DLD1 (cell line): Measurements from ENCODE around the gene GAPVD1.
"Not testable (repeated sequence)": the region's sequence is repeated elsewhere in the genome, so short reads cannot be mapped to it uniquely, and the experiment has no call there.

ENCODE experiments used
- in situ Hi-C: cut with HindIII; loops from 2 replicates; pipeline ENCODE4 v1.10.0; 2017; ENCODE audit warnings: low sequenced_read_pairs

GAPVD1 gene

GRCh38 chr9:125372441-125373226 lies 111.0 kb downstream of the GAPVD1 start:
- in situ Hi-C loops = no loop called here

GRCh38 chr9:125374443-125375309 lies 113.0 kb downstream of the GAPVD1 start:
- in situ Hi-C loops = no loop called here

DNA sequence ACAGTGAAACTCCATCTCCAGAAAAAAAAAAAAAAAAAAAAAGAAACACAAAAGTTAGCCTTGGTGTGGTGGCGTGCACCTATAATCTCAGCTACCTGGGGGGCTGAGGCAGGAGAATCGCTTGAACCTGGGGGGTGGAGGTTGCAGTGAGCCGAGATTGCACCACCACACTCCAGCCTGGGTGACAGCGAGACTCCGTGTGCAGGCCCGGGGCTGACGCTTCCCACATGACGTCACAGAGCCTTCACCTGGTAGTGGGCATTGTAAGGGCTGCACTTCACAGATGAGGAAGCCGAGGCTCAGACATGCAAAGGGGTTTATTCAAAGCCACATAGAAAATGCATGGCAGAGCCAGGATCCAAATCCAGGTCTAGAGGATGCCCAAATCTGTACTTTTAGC lies 114.2 kb downstream of the GAPVD1 start:
- in situ Hi-C loops = no loop called here

DNA sequence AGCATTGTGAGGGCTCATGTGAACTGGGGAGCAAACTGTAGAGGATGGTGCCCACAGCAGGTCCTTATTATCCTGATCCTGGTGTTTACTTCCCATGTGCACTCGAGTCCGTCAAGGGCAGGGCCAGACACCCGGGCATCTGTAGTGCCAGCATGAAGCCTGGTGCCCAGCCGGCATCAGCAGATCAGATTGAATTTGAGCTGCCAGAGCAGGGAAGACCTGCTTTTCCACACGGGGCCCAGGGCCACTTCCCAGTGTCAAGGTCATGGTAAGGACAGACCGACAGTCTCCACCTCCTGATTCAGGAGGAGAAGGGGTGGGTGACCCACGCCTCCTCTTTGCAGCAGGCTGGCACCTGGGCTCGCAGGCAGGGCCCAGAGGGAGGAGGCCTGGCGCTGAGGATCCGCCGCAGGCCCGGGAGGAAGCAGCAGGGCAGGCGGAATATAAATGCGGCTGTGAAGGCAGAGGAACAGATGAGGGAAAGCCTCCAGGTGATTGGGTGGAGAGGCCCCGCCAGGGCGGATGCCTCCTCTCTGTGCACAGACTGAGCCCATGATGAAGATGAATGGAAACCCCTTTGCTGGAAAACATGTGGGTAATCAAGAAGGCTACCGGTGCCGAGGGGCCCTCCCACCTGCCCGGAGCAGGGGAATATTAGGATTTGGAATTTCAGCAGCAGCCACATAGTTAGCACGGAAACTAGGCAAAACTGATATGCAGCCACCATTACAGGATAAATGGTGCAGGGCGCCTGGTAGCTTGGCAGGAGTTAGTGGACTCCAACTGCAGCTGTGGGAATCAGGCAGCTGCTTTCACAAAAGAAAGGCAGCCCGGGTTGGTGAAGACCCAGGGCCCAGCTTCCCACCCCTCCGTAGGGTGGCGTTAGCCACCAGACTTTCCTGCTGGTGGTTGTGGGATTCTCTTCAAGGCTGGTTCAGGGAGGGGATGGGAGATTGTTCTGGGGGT lies 114.9 kb downstream of the GAPVD1 start:
- in situ Hi-C loops = no loop called here

DNA sequence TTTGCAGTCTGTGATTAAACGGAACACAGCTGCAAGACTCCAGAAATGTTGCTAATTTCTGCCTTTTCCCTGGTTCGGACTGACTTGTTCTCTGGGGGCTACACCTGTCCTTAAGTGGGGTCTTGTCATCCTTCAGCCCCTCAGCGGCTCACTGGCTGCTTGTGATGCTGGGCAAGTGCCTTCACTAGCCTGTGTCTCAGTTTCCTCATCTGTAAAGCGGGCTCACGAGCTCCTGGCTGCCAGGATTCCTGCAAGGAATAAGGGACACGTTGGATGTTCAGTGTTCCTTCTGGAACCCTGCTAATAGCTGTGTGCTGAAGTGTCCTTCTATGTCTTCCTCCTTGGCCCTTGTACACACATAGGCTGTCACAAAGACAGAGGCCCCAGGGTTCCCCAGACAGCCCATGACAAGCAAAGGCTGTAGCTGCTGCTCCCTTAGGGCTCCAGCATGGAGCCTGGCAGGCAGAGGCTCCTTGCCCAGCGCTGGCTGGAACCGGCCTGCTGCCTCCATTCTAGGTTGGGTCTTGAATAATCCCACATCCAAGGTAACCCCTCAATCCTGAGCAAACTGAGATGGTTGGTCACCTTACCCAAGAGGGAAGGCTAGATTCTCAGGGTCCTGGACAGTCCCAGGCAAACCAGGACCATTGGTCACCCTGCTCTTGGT lies 116.1 kb downstream of the GAPVD1 start:
- in situ Hi-C loops = no loop called here

- in situ Hi-C loops = no loop called here
Measured at GRCh38 chr9:125378778-125379177, 117.2 kb downstream of the GAPVD1 start.

GRCh38 chr9:125379208-125379607 lies 117.6 kb downstream of the GAPVD1 start:
- in situ Hi-C loops = no loop called here

- in situ Hi-C loops = no loop called here
Measured at GRCh38 chr9:125380406-125380805, 118.8 kb downstream of the GAPVD1 start.

DNA sequence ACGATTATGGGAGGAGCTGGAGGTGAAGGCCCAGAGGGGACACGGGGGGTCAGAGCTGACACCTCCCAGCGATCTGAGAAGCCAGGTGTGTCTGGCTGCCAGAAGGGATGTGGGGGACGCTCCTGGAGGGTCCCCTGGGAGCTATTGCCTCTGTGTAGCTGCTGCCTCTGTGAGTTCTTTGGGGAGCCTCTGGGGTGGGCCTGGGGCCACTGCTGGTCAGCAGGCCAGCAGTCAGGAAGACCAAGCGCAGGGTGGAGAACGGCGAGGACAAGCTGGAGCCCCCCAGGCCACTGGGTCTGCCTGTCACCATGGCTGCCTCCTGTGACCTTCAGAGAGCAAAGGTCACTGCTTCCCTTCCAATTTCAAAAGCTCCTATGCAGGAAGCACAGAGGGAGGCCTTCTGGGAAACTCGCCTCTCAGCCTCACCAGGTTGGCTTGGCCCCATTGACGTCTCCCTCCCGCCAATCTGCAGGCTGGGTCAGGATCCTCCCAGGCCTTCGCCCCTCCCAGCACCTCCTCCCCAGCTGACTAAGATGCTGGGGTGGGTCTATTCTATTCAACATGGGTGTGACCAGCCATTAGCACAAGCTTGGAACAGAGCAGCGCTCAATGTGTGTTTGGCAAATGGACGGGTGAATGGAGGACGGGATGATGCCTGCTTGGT lies 126.4 kb downstream of the GAPVD1 start:
- in situ Hi-C loops = no loop called here

- in situ Hi-C loops = no loop called here
Measured at GRCh38 chr9:125388978-125389377, 127.4 kb downstream of the GAPVD1 start.

GRCh38 chr9:125391704-125392103 lies 130.1 kb downstream of the GAPVD1 start:
- in situ Hi-C loops = no loop called here

DNA sequence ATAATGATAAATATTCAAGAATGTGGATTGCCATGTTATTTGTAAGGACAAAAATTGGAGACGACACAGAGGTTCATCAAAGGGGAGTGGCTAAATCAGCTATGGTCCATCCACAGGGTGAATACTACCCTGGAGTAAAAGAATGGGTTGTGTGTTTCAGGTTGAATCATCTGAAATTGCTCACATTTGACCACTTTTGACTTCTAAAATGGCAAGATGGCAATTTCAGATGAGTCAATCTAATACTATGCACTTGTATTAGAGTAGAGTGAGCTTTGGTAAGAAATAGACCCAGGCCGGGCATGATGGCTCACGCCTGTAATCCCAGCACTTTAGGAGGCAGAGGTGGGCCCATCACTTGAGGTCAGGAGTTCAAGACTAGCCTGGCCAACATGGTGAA lies 131.8 kb downstream of the GAPVD1 start:
- in situ Hi-C loops = no loop called here

DNA sequence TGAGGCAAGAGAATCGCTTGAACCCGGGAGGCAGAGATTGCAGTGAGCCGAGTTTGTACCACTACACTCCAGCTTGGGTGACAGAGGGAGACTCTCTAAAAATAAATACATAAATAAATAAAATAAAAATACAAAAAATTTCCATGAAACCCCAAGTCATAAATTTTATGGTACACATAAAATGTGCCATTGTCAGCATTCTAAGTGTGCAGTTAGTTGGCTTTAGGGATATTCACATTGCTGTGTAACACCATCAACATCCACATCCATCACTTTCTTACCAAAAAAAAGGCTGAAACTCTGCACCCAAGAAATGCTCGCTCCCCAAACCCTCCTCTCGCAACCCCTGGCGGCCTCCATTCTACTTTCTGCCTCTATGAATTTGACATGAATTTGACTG lies 135.2 kb downstream of the GAPVD1 start:
- in situ Hi-C loops = no loop called here

- in situ Hi-C loops = no loop called here
Measured at GRCh38 chr9:125397736-125398135, 136.1 kb downstream of the GAPVD1 start.

GRCh38 chr9:125398243-125398642 lies 136.6 kb downstream of the GAPVD1 start:
- in situ Hi-C loops = no loop called here

- in situ Hi-C loops = no loop called here
Measured at GRCh38 chr9:125399165-125399564, 137.5 kb downstream of the GAPVD1 start.

DNA sequence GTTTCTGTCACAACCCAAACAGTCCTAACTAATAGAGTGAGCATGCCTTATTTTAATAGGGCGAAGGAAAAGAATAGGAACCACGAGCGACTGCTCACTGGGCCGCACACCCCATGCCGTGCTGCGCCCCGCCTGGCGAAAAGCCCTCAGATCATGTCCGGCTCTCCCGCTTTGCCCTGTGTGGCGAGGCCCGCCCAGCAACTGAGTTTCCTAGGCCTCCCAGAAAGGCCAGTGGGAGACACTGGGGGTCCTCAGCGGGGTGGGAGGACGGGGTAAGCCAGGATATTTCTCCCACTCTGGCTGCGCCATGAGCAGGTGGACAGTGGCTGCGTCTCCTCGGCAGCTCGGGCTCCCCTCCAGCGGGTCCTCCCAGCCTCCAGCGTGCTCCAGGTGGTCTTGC lies 138.0 kb downstream of the GAPVD1 start:
- in situ Hi-C loops = no loop called here

- in situ Hi-C loops = not testable (repeated sequence)
Measured at GRCh38 chr9:125400232-125400631, 138.6 kb downstream of the GAPVD1 start.

GRCh38 chr9:125400725-125401716 lies 139.4 kb downstream of the GAPVD1 start:
- in situ Hi-C loops = no loop called here
